Measurements from ENCODE around the gene TOMM40L. TPM values are rescaled to one million over a fixed set of nuclear protein-coding genes. Genes with fewer than 3 reads are reported as not detected.
"Not testable (repeated sequence)": the region's sequence is repeated elsewhere in the genome, so short reads cannot be mapped to it uniquely, and the experiment has no call there.

The TOMM40L gene
- total RNA-seq, 1 donor from 2014 or later, result 12.0 TPM

- no peak for DNase-seq (ENCODE audit: low read depth)
Observed at GRCh38 chr1:161218301-161219077, 7.4 kb upstream of the TOMM40L start.

- DNase-seq (ENCODE audit: low read depth), result no peak
Observed at GRCh38 chr1:161219078-161219892, 6.6 kb upstream of the TOMM40L start.

GRCh38 chr1:161220002-161220401, 5.9 kb upstream of the TOMM40L start:
- DNase-seq (ENCODE audit: low read depth), result no peak

GRCh38 chr1:161222175-161223019, 3.5 kb upstream of the TOMM40L start:
- no peak for DNase-seq (ENCODE audit: low read depth)

GRCh38 chr1:161223805-161224694, 1.8 kb upstream of the TOMM40L start:
- no peak for DNase-seq (ENCODE audit: low read depth)

GRCh38 chr1:161224695-161225087, 1.2 kb upstream of the TOMM40L start:
- DNase-seq (ENCODE audit: low read depth), result not testable (repeated sequence)

GRCh38 chr1:161225178-161225533, 704 bp upstream of the TOMM40L start:
- DNase-seq (ENCODE audit: low read depth), result no peak

GRCh38 chr1:161226320-161226711, 456 bp downstream of the TOMM40L start:
- no peak for DNase-seq (ENCODE audit: low read depth)

GRCh38 chr1:161226759-161227158, 899 bp downstream of the TOMM40L start:
- no peak for DNase-seq (ENCODE audit: low read depth)

- peak; percentile 83 for DNase-seq (ENCODE audit: low read depth)
Observed at GRCh38 chr1:161227196-161227871, 1.5 kb downstream of the TOMM40L start.

GRCh38 chr1:161228032-161228431, 2.2 kb downstream of the TOMM40L start:
- no peak for DNase-seq (ENCODE audit: low read depth)

GRCh38 chr1:161229896-161230295, 4.0 kb downstream of the TOMM40L start:
- peak; percentile 22 for DNase-seq (ENCODE audit: low read depth)

- no peak for DNase-seq (ENCODE audit: low read depth)
Observed at GRCh38 chr1:161230762-161231161, 4.9 kb downstream of the TOMM40L start.

GRCh38 chr1:161233102-161233501, 7.2 kb downstream of the TOMM40L start:
- no peak for DNase-seq (ENCODE audit: low read depth)

GRCh38 chr1:161235957-161236775, 10.3 kb downstream of the TOMM40L start:
- DNase-seq (ENCODE audit: low read depth), result no peak

- no peak for DNase-seq (ENCODE audit: low read depth)
Observed at GRCh38 chr1:161238039-161238473, 12.2 kb downstream of the TOMM40L start, which contains the start of gene NR1I3. TSS of gene NR1I3 (minus strand) at chr1:161238203. CDS start at chr1:161236565, 1,638 bp downstream.

GRCh38 chr1:161241682-161242081, 15.8 kb downstream of the TOMM40L start:
- DNase-seq (ENCODE audit: low read depth), result no peak

GRCh38 chr1:161242313-161242712, 16.5 kb downstream of the TOMM40L start:
- no peak for DNase-seq (ENCODE audit: low read depth)

- DNase-seq (ENCODE audit: low read depth), result no peak
Observed at GRCh38 chr1:161244888-161245287, 19.0 kb downstream of the TOMM40L start.
